Measurements from ENCODE around the gene SHC4.

The SHC4 gene

DNA sequence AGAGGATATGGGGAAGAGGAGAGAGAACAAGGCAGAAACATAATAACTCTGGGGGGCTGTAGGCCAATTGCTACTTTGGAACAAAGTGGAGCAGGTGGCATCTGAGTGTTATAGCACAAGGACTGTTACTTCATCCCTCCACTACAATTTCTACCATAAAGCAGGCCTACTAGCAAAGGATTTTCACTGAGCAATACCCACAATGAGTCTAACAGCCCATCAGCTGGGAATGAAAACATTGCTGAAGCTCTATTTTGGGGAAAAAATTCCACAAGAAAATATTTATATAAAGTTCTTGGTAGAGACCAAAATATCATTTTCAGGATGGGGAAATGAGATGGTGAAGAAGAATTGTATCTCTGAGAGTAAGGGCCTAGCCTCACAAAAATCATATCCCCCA is 3.6 kb upstream of the SHC4 start:
- no peak for DNase-seq (ENCODE audit: low read depth in 2 of 2)

DNA sequence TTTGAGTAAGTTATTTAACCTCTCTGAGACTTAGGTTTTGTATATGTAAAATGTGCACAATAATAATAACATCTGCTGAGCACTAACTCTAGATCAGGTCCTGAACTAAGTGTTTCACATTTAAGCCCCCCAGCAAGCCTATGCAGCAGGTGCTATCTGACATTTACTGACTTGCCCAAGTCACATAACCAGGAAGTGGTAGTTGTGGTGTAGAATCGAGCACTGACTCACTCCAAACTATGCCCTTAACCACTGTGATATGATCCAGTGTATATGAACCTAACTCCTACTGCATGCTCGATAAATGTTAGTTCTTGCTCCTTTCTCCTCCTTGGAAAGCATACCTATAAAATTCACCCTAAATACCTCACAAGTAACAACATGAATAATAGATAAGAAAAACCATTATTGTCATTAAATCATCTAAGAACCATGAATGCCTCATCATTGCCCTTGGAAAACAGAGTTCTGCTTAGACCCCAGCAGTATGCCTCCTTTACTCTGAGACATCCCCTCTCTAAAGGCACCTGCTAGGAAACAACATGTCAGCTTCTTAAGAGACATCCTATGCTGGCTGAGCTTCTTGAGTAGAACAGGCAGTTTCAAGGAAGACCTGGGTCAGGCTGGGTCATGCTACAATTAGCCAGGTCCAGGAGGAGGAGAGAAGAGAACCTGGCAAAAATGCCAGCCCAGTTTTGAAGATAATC is 3.0 kb upstream of the SHC4 start:
- no peak for DNase-seq (ENCODE audit: low read depth in 2 of 2)

DNA sequence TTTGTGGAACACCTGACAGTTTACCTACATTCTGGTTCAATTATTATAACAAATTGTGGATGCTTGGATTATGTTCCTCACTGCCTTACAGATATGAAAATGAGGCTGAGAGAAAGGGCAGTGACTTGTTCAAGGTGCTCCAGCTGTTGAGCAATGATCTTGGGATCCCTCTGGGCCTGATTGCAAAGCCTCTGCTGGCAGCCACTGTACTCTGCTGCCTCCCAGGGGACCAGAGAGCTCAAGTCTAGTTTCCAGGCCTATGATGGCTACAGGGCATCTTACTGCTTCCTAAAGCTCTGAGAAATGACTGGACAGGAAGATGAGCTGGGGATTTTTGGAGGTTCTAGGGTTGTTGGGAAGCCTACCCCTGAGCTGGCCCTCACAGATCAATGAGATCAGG is 2.3 kb upstream of the SHC4 start:
- DNase-seq (ENCODE audit: low read depth in 2 of 2), result no peak

DNA sequence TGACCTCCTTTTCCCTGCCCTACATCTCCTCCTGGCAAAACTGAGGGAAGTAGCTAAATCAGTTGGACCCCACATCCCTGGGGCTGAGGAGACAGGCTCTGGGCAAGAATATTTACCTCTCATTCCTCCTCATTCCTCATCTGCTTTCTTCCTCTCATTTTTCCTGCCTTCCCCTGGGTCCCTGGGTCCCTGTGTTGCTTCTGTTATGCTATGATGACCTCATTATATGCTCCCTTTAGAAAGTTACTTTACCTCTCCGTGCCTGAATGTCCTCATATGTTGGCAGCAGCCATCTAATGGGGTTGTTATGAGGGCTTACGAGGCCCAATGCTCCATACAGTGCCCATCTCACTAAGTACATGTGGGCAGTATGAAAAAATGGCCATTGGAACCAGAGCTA is 1.2 kb upstream of the SHC4 start:
- no peak for DNase-seq (ENCODE audit: low read depth in 2 of 2)

DNA sequence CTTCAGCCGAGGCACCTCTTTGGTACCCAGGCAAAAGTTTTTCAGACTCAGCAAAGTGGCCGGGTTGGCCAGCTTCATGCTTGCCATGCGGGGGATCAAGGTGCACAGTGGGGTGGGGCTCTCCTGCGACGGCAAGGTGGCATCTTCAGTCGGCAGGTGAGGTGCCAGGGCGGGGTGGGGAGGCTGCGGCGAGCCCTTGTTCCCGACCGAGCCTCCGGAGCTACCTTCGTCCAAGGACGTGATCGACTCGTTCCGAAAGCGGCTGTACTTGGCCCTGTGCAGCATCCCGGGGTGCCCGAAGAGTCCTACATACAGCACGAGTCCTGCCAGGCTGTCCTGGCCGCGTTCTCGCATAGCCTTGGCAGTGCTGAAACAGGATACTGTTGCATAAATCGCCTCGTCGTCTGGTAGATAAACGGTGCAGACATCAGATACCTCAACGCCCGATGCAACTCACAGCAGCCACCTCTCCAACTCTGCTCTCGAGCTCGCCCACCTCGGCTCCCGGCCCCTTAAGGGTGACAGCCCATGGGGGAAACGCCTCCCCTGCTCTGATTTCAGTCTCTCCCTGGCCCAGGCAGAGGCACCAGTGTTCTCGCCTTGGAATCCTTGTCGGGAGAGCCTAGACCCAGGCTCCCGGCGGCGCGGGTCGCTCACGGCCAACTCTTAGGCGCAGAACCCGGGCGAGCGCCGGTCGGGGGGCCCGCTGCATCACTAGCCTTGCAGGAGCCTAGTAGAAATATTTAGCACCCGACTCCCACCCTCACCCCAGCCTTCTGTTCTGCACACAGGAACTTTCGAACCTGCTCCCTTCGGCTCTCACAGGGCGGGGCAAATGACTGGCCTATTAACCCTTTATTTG is 826 bp downstream of the SHC4 start:
- no peak for DNase-seq (ENCODE audit: low read depth in 2 of 2)

DNA sequence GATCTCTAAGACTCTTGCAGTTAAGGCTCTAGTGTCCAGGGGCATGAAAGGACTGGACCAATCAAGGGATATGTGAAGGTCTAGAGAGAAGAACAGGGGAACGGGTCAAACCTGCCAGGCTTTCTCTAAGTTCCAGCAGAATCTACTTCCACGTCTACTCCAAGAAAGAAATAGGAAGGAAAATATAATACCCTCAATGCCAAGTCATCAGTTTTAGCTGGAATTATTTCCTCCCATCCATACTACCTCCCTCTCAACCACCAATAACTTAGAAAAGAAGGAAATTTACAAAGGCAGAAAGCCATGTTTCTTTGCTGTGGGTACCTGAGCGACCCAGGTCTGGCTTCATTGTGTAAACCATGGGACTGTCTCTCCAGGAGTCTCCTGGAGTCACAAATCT is 7.8 kb downstream of the SHC4 start:
- no peak for DNase-seq (ENCODE audit: low read depth in 2 of 2)

DNA sequence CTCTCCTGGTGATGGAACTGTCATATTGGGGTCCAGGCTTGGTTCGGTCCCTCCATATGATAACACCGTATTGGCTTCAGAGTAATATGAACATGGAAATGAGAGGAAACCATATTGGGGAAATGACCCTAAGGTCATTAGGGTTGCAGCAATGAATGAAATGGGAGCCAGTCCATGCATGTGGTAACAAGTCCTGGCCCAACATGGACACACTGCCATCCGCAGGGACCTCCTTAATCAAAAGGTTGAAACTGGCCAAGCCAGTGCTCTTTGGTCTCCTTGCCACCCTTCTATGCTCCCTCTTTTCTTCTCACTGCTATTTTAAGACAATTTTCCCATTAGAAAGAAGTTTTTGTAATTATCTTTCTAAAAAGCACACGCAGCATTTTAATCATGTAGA is 8.3 kb downstream of the SHC4 start:
- no peak for DNase-seq (ENCODE audit: low read depth in 2 of 2)

DNA sequence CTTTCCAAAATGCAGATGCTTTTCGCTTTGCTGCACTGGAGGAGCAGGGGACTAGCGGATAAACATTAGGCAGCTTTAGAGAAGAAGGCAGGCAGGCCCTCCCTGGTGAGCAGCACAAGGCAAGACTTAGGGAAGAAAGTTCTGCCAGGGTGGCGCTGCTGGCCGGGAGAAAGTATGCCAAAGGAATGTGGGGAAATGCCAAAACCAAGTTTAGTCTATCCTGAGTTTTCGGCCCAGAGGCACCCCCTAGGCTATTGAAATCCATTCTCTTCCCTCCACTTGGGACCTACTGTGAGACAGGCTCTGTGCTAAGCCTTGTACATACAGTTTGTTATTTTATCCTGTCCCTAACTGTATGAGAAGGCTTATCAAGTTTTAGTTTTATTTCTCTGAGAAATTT is 9.2 kb downstream of the SHC4 start:
- DNase-seq (ENCODE audit: low read depth in 2 of 2), result no peak

DNA sequence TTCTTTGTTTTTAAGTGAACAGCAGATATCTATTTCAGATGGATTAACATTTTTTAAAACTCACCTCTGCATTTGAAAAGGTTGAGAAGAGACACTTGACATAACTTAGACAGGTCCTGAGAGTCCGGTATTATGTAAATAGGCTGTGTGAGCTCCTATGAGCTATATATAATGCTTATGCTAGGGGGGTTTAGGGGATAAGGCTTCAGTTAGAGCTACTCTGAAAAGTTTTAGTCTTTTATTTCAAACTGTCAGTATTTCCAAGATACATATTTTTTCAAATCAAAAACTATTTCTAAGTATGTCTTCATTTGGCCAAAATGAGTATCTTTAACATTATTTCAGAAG is 16.9 kb downstream of the SHC4 start:
- DNase-seq (ENCODE audit: low read depth in 2 of 2), result no peak

DNA sequence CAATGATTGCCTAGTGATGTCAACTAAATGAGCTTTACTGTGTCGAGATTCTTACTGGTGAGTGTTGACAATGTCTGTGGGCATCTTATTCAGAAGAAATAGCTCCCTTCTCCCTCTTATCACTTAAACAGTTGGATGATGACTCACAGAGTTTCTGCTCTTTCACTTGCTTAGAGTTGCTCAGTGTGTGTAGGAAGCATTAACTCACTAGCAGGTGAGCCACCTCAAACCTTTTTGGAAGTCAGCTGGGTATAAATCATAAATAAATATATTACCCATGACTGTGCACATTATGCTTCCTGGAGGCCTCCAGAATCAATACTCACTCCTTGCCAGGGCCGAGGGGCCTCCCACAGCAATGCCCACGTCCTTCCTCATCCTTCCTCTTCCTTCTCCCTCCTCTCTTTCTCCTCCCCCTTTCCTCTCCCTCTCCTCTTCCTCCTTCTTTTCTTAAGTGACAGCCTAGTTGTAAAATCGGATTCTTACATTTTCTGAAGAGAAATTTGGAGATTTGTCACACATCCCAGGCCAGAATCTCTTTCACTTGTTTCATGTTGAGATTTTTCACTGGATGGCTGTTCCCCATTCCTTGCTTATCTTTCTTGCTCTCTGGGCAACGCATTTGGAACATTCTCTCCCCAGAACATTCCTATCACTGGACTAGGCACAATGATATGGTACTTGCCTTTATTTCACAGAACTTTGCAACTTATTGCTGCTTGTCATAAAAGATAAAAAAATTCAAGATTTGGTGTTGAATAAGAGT is 17.5 kb downstream of the SHC4 start:
- DNase-seq (ENCODE audit: low read depth in 2 of 2), result no peak

DNA sequence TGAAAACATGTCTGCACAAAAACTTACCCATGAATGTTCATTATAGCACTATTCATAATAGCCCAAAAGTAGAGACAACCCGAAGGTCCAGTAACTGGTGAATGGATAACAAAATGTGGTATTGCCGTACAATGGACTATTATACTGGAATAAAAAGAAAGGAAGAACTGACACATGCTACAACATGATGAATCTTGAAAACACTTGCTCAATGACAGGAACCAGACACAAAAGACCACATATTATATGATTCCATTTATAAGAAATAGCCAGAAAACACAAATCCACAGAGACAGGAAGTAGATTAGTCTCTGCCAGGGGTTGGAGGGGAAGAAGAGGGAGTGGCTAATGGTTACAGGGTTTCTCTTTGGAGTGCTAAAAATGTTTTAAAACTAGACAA is 18.3 kb downstream of the SHC4 start:
- DNase-seq (ENCODE audit: low read depth in 2 of 2), result no peak

DNA sequence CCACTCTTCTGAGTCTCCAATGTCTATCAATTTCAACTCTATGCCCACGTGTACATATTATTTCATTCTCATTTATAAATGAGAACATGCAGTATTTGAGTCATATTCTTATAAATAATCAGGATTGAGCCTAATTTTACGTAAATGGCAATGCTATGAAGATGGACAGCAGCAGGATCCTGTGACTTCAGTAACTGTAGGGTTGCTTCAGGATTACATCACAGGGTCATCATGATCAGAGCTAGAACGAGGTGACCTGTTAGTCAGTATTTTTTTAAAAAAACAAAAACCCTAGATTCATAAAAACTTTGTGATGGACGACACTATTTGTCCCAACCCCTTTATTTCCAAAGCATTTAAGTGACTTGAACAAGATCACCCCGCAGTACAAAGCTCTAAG is 21.8 kb downstream of the SHC4 start:
- DNase-seq (ENCODE audit: low read depth in 2 of 2), result no peak

DNA sequence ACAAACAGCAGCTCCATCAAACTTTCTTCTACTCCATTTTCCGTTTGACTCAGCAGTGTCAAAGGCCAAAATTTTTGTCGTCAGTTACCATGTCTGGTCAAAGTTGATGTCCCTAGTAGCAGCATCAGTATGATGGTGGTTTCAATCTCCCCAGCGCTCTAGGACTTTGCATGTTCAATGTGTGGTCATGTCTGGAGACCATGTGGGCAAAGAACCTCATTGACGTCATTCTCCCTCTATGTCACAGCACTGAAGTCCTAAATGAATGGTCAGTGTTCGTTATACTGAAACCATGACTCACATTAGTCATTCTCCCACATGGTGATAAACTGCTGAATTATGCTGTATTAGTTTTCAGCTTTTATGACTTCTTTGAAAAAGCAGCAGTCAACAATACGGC is 23.2 kb downstream of the SHC4 start:
- no peak for DNase-seq (ENCODE audit: low read depth in 2 of 2)

DNA sequence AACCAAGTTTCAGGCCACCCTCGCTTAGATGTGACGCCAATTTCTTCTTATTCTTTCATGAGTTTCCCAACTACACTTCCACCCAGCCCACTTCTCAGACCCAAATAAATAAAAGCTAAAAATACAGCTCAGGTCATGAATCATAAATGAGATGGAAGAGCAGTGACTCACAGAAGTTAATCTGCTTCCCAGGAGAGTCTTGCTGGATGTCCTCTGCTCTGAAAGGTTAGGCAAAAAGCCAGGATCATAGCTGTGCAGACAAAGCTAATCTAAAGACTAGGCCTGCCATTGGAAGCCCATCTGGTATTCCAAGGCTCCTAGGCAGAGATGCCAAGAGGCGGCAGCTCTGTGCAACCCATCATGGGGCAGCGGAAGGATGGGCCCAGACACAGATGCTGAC is 24.1 kb downstream of the SHC4 start:
- no peak for DNase-seq (ENCODE audit: low read depth in 2 of 2)

DNA sequence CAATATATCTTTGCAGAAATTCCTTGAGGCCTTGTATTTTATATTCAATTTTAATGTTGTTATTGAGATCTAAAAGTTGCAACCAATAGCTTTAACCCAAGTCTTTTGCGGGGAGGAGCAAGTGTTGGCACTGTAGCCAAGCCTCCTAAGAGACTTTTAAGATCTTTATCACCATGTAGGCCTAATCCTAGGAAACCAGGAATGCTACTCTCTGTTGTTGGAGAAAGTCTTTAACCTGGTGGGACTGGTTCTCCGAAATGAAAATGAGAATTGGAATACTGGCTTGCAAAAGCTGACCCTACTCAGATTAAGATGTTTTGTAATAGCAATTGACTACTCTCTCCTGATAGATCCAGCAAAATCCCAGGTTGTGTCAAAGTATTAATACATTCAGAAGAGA is 25.8 kb downstream of the SHC4 start:
- DNase-seq (ENCODE audit: low read depth in 2 of 2), result no peak

DNA sequence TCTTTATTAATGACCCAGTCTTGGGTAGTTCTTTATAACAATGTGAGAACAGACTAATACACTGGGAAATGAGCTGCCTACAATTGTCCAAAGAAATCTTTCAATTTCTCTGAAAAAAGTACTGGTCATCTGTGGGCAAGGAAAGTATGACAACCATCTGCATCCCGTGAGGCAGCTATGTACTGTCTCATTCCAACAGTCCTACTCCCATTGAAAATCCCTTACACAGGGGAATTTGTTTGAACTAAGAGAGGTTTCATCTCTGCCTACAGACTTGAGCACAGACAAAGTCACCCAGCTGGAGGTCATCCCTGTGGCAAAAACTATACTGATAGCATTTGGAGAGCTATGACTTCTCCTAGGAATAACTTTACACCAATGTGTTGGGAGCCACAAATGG is 27.1 kb downstream of the SHC4 start:
- DNase-seq (ENCODE audit: low read depth in 2 of 2), result no peak

DNA sequence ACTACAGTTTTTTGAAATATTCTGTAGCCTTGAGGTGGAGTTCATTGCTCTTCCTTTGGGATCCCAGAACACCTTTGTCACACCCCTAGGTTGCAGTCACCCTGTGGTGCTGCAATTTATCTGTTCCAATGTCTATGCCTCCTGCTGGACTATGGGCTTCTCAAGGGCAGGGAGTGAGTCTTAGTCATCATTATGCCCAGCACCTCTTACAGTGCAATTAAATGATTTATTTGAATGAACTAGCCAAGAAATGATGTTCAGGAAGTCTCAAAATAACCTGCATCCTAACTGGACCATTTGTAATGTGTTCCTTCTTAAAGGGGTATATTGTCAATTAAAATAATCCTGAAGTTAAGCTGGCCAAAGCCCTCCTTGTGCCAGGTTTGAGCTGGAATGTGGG is 28.5 kb downstream of the SHC4 start:
- DNase-seq (ENCODE audit: low read depth in 2 of 2), result no peak

DNA sequence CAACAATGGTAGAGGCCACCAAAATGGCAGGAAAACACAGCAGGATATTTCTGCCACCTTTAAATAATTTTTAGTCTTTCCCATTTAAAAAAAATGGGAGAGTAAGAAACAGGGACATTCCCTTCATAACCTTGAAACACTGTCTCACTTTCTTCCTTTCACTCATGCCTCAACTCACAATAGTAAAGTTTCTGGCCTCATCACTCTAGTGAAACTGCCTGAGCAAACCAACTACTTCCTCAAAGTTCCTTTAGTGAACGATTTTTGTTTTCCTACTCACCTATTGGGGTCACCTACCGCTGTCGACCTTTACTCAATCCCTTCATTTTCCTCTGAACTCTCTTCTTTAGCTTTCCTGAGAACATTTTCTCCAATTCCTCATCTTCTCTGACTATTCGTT is 33.0 kb downstream of the SHC4 start:
- no peak for DNase-seq (ENCODE audit: low read depth in 2 of 2)

DNA sequence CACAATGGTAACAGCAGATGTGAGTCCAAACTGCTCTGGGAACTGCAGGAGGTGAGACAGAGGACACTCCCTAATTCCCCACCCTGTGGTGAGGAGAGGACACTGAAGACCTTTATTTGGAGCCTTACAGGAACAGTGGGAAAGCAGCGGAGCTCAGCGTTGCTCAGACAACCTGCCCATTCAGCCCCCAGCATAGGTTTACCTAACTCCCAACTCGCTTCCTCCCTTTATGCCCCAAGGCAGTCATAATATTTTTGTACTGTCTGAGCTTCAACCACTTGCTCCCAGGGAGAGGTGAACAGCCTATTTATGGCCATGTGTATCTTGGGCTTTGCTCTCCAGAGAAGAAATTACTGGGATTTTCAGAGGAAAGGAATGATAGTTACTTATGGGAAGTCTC is 34.1 kb downstream of the SHC4 start:
- no peak for DNase-seq (ENCODE audit: low read depth in 2 of 2)

DNA sequence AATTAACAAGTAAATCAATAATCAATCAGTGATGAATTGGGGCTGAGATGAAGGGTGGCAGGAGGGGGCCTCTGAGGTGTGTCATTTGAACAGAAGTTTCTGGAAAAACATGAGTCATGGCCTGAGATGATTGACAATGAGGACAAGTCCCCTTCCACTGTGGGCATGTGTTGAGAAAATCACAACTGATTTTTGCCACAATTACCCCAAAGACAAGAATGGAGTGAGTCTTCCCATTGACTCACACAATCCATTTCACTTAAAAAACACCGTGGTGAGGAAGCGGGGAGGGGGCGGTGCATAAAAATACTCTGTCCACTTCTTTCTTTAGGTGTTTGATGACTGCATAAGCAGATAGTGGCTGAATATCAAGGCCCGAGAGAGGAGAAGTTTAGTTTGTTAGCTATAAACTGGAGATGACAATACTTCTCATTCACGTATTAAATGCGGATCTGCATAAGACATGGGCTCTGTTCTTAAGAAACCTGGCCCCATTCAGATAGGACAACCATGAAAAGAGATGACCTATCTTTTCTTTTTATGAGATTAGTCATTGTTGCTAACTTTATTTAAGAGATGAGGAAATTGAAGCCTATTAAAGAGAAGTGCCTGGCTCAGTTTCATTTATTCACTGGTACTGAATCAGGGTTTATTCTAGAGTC is 34.7 kb downstream of the SHC4 start:
- peak; percentile 7 to 8 for DNase-seq (ENCODE audit: low read depth in 2 of 2)

DNA sequence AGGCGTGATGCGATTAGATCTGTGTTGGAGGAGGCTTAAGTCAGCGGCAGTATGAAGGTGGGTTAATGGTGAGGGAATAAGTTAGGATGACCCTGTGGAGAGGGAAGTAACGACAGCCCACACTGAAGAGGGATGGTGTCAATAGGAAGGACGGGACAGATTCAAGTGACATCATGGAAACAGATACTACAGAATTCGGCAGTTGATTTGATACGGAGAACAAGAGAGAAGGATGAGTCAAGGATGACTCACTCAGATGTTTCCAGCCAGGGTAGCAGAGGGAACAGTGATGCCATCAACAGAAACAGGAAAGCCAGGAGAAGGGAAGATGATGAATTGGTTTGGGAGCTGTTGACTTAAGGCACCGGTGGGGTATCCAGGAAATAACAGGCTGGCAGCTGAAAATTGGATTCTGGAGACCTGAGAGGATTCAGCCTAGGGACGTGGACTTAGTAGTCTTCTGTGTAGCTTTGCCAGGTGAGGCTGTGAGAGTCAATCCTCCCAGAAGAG is 38.0 kb downstream of the SHC4 start:
- no peak for DNase-seq (ENCODE audit: low read depth in 2 of 2)

Data from stimulated activated CD4-positive, alpha-beta T cell treated with anti-CD3 and anti-CD28 coated beads, Interleukin-1b, Interleukin-23, amount 100 ng/mL, for 4 hours (primary cell).